Activated CD8-positive, alpha-beta memory T cell treated with anti-CD3 and anti-CD28 coated beads for 36 hours (primary cell): ENCODE measurements around the gene SLC9A9. TPM values are rescaled to one million over a fixed set of nuclear protein-coding genes. Genes with fewer than 3 reads are reported as not detected.

Experiments
- CTCF ChIA-PET: fragments of 350-600 bp; sonication (Branson Sonifier 250); formaldehyde crosslinking; loops from one replicate; lab custom pipeline; 2021; ENCODE audit warnings: antibody characterized with exemption; lab: Charles Lee
- POLR2A ChIA-PET: fragments of 350-600 bp; sonication (Branson Sonifier 250); formaldehyde crosslinking; loops from one replicate; lab custom pipeline; 2021; ENCODE audit warnings: antibody characterized with exemption; lab: Charles Lee
- total RNA-seq, 2 experiments: library from RNA; stranded (reverse); gene quantifications; one replicate each; pipeline ENCODE4 v1.2.3, GENCODE V29; 2021

SLC9A9 gene
- total RNA-seq, 2 experiments from 2014 or later: 1.0 TPM

DNA sequence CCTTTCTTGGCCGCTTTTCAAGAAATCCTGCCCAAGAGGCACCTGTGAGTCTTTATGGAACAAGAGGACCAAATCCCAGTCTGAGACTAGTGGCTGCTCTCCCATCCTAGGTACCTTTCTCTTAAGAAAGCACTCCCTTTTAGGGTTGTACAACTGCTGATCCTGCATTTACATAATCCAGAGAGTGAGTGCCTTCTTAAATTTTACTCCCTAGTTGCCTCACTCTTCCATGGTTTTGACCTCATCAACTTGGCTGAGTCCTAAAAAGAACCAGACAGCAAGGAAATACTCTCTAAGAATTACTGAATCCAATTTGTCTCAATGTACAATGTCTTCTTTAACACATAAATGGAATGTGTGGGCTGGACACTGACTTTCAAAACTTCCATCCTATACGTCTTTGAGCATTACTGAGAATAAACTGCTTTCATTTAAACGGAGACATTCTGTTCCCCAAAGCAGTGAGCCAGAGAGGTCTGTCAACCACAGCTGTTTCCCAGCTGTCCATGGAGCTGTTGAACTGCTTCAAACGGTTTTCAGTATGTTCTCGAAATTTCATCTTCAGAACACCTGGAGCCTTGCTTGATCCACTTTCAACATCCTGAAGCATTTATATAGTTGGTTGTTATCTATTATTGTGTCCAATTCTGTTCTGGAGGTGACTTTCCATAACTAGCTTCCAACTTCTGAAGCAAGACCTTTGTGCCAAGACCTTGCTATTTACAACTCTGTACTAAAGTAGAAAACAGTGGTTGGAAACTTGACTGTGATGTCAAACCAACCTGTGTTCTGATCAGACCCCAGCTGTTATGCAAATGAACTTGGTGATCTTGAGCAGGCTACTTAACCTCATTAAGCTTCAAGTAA lies 179.1 kb downstream of the SLC9A9 start:
- ChIA-PET CTCF (no interaction called here), POLR2A (no interaction called here)

DNA sequence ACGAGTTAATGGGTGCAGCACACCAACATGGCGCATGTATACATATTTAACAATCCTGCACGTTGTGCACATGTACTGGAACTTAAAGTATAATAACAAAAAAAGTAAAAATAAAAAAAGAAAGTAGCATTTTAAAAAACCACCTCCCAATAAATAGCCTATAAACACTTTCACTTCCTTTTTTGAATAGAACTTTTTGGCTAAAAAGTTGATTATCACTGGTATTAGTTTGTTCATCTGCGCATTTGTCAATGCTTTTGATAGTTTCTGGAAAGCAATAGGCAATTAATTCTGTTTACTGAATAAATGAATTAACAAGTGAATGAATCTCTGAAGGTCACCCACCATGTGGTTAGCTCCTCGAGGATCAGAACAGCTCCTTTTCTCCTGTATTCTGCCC lies 179.9 kb downstream of the SLC9A9 start:
- POLR2A ChIA-PET: no interaction called here
- CTCF ChIA-PET: no interaction called here

DNA sequence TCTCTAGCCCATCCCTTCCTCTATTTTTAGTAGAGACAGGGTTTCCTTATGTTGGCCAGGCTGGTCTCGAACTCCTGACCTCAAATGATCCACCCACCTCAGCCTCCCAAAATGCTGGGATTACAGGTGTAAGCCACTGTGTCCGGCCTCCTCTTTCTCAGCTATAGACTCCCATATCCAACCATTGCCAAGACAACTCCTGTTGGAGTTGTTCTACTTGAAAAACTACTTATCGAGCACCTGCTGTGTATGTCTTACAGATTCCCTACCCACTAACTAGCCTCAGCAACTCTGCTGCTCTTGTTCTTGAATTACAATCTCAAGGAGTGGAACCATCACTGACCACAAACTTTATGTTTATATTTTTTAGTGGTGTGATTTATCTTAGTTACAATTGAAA lies 186.6 kb downstream of the SLC9A9 start:
- CTCF ChIA-PET: interaction anchor here (2.5 kb wide), 1 partner anchor 12 kb away, joined by 9 read pairs; no protein-coding TSS in a partner anchor
- POLR2A ChIA-PET: no interaction called here

DNA sequence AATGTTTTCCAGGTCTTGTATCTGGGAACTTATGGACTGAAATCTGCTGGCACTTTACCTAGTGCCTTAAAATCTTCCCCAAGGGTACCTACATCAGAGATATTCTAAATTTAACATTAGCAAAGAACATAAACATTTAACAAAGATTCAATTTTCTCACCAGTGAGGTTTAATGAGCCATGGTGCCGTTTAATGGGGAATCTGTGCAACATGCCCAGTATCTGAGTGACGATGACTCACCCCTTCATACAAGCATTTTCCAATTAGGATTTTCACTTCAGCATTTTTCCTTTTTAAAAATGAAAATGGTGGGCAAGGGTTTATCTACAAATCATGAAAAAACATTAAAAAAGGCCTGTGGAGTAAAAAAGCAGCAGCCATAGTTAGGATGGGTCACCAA lies 189.4 kb downstream of the SLC9A9 start:
- CTCF ChIA-PET: interaction anchor here (2.5 kb wide), 1 partner anchor 15 kb away, joined by 9 read pairs; no protein-coding TSS in a partner anchor
- POLR2A ChIA-PET: no interaction called here

DNA sequence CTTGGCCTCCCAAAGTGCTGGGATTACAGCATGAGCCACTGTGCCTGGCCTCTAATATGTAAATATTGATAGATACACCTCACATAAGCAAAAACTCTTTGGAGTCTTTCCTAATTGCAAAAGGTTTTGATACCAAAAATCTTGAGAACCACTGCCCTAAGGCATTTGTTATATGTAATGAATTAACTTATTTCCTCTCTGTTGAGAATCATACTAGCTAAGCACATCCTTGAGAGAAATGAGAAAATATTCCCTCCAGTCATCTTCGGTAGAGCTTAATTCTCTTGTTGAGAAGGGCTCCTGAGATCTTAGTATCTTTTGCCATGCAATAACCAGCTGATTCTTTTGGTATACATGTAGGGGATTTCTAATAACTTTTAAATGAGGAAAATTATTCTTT lies 190.2 kb downstream of the SLC9A9 start:
- ChIA-PET POLR2A (no interaction called here), CTCF (no interaction called here)

DNA sequence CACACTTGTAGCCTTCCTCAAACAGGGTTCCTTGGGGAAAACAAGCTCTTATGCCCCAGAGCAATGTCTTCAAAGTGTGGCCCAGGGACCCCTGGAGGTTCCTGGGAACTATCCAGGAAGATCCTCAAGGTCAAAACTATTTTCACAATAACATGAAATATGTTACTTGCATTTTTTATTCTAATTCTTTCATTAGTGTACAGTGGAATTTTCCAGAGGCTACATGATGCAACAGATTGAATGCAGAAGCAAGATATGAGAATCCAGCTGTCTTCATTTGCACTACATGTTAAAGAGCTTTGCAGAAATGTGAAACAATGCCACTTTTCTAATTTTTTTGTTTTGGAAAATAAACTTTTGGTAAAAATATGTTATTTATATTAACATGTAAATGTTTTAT lies 190.9 kb downstream of the SLC9A9 start:
- CTCF ChIA-PET: no interaction called here
- POLR2A ChIA-PET: no interaction called here

DNA sequence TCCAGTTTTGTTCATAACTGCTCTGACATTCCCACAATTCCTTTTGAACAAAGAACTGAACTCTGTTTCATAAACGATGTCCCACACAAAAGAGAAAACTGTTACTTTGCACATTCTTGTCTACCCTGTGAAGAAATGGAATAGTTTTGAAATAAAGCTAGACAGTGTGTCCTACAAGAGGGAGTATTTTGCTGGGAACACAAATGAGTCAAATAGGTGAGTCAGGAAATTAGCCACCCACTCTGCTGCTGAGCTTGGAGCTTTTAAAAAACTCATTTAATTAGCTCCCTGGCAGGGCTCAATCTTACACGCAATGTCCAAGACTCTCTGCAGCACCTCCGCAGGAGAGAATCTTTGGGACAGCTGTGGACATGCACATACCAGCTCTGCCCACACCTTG lies 193.4 kb downstream of the SLC9A9 start:
- CTCF ChIA-PET: interaction anchor here (1.2 kb wide), 1 partner anchor 19 kb away, joined by 3 read pairs; no protein-coding TSS in a partner anchor
- POLR2A ChIA-PET: no interaction called here

- CTCF ChIA-PET: interaction anchor here (1.2 kb wide), 1 partner anchor 20 kb away, joined by 3 read pairs; no protein-coding TSS in a partner anchor
- POLR2A ChIA-PET: no interaction called here
Observed at GRCh38 chr3:143653935-143654334, 194.3 kb downstream of the SLC9A9 start.

DNA sequence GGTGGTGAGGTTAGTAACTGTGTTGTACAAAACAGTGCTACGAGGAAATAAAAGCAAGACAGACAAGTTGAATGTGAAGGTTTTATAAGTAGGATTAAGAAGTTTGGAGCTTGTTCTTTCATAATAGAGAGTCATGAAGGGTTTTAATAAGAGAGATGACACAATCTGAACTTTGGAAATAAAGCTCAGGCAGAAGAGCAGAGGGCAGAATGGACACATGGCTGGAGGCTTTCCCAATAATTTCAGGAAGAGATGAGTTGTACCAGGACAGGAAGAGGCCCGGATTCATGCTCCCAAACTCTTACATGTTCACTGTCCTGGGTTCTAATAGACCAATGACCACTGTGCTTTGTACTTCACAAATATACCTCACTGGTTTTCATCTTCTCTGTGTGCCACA lies 194.8 kb downstream of the SLC9A9 start:
- CTCF ChIA-PET: no interaction called here
- POLR2A ChIA-PET: no interaction called here

DNA sequence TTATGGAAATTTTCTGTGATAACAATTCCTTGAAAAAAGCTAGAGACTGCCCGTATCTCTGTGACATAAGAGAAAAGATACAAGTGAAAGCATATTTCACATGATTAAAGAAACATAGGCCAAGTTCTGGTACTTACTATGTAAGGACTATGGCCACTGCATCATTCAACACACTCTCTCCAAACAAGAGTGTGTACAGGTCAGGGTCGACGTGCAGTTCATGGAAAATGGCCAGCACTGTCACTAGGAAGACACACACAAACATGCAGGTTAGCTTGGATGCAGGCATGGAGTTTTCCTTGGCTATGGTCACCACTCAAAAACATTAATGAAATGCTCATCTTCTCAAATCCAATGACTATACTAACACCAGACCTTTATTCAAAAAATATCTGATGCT lies 196.2 kb downstream of the SLC9A9 start:
- POLR2A ChIA-PET: no interaction called here
- CTCF ChIA-PET: no interaction called here

DNA sequence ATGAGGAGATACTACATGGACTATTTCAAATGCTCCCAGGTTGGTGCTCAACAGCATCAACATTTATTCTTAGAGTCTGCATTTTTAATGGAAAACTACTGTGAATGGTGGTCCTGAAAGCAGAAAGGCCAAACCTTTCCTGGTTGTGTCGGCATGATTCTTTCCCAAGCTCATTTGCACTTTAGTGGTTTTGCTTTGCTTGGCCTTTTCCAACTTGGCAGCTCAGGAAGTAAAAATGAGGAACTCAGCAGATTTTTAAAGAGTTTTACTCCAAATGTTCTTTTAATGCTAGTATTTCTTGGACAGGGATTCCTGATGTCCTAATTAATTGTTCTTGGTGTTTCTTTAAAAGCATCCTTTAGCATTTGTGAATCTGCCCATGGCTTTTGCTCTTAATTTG lies 197.4 kb downstream of the SLC9A9 start:
- ChIA-PET POLR2A (no interaction called here), CTCF (no interaction called here)

- ChIA-PET POLR2A (no interaction called here), CTCF (no interaction called here)
Observed at GRCh38 chr3:143650120-143650519, 198.1 kb downstream of the SLC9A9 start.

DNA sequence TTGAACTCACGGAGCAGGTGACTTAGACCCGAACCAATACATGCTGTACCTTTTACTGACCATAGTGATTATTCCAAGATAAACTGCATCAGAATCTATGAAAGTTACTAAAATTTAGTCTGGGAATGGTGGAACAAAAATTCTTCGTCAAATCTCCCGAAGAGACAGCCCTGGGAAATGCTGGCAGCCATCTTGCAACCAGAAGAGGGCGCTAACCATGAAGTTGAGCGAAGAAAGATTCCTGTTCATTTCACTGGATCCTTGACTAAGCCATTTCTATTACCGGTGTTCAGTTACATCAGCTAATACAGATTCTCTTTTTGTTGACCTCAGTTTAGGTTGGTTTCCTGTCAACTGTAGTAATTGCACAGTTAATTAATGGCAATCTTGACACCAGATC lies 199.6 kb downstream of the SLC9A9 start:
- ChIA-PET POLR2A (no interaction called here), CTCF (interaction anchor here (0.6 kb wide), 1 partner anchor 1987 kb away, joined by 3 read pairs; no protein-coding TSS in a partner anchor)

DNA sequence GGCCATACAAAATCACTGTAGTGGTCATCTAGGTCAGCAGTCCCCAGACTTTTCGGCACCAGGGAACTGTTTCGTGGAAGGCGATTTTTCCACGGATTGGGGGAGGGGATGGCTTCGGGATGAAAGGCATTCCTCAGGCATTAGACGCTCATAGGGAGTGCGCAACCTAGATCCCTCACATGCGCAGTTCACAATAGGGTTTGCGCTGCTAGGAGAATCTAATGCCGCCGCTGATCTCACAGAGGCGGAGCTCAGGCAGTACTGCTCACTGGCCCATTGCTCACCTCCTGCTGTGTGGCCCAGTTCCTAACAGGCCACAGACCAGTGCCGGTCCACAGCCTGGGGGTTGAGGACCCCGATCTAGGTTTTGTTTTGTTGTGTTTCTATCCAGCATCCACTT lies 200.1 kb downstream of the SLC9A9 start:
- POLR2A ChIA-PET: no interaction called here
- CTCF ChIA-PET: interaction anchor here (0.6 kb wide), 1 partner anchor 1987 kb away, joined by 3 read pairs; no protein-coding TSS in a partner anchor

DNA sequence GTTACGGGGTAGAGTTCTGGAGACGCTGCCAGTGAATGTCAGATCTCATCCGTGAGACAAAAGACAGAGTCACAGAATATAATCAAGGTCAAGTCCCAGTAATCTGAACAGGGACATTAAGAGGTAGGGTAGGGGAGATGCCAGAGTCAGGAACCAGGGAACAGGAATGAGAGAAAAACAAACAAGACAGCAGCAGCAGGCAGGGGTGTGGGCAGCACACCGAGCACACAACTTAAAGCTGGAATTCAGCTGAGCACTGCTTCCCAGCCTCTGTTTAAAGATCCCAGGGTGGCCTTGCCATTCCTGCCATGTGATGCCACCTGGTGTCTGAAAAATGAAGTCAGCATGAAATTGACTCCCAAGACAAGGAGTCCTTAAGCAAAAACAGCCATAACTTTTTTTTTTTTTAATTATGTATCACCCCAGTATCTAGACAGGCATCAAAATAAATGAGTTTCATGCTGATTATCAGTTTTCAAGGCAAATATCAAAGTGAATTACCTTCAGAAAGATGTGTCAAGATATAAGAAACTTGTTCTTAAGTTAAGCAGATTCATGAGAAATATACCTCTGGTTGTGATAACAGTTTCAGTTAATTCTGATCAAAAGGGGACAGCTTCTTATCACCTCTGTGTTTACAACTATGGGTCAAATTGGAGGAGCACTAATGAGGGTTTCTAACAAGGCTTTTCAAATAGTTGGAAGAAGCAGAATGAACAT lies 203.7 kb downstream of the SLC9A9 start:
- CTCF ChIA-PET: no interaction called here
- POLR2A ChIA-PET: no interaction called here

GRCh38 chr3:143643905-143644304 lies 204.4 kb downstream of the SLC9A9 start:
- CTCF ChIA-PET: interaction anchor here (0.6 kb wide), 1 partner anchor 118 kb away, joined by 3 read pairs; no protein-coding TSS in a partner anchor
- POLR2A ChIA-PET: no interaction called here

DNA sequence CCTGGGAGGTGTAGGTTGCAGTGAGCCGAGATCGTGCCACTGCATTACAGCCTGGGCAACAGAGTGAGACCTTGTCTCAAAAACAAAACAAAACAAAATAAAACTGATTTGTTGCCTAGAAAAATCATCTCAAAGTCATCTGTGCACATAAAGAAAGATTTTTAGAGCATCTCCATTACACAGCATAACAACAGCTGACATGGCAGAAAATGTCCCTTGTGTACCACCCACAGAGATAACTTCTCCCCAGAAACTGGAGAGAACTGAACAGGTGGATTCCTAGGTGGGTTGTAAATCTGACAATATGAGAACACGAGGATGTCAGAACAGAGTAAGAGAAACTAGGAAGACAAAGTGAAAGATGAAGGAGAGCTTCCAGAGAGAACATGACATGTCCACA lies 207.5 kb downstream of the SLC9A9 start:
- CTCF ChIA-PET: no interaction called here
- POLR2A ChIA-PET: no interaction called here

DNA sequence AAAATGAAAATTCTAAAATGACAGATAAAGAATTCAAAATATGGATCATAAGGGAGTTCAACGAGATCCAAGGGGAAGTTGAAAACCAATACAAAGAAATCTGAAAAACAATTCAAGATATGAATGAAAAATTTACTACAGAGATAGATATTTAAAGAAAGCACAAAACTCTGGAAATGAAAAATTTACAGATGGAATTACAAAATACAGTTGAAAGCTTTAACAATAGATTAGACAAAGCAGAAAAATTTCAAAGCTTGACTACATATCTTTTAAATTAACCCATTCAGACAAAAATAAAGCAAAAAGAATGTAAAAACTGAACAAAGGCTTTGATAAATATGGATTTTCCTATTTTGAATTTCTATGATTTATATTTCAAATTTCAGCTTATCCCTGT lies 211.1 kb downstream of the SLC9A9 start:
- CTCF ChIA-PET: no interaction called here
- POLR2A ChIA-PET: no interaction called here

DNA sequence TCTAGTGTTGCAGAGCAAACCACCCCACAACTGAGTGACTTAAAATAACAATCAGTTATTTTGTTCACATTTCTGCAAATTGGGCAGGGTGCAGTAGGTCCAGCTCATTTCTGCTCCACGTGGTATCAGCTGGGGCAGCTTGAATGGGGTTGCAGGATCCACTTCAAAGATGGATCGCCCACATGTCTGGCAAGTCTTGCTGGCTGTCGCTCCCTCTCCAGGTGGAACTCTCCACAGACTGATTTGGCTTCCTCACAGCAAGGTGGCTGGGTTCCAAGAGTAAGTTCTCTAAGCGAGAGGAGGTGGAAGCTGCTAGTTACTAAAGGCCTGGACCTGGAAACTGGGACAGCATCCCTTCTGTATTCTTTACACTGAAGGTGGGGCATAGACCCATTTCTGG lies 213.3 kb downstream of the SLC9A9 start:
- ChIA-PET CTCF (no interaction called here), POLR2A (no interaction called here)

GRCh38 chr3:143634427-143634826 lies 213.8 kb downstream of the SLC9A9 start:
- ChIA-PET CTCF (interaction anchor here (0.5 kb wide), 1 partner anchor 601 kb away, joined by 4 read pairs; no protein-coding TSS in a partner anchor), POLR2A (no interaction called here)
